RWPE1 (cell line): ENCODE measurements around the gene CEP68.

Source experiments
- CTCF ChIA-PET: fragments of 350-600 bp; sonication (Branson Sonifier 250); formaldehyde crosslinking; extraction: SDS; loops from one replicate; lab custom pipeline; 2021; lab: Yijun Ruan, JAX
- POLR2A ChIA-PET: fragments of 400-600 bp; formaldehyde crosslinking; extraction: SDS; loops from one replicate; lab custom pipeline; 2020; ENCODE audit warnings: antibody characterized with exemption; ENCODE audit not compliant: low non-redundant PET; lab: Yijun Ruan, JAX
- DNase-seq: peaks from one replicate; pipeline ENCODE4 v3.0.0; 2012; ENCODE audit warnings: low spot score
- H3K27ac ChIP-seq: fragments of 450-650 bp; 2 replicates; pipeline ENCODE4 v1.5.1; 2017
- CTCF ChIP-seq: fragments of 450-650 bp; conservative IDR thresholded peaks from 2 replicates; pipeline ENCODE4 v1.5.1; 2017; ENCODE audit warnings: low read depth, mild to moderate bottlenecking

CEP68 gene

GRCh38 chr2:65056215-65057053 lies at the start of gene CEP68:
Gene CEP68, plus strand, starts transcription at chr2:65056416. Its CDS starts 13,029 bp downstream, at chr2:65069445.
- TF ChIP-seq CTCF: no peak
- peak within 1 kb of the TSS; percentile 75 for H3K27ac ChIP-seq
- CTCF ChIA-PET: interaction anchor here (0.6 to 1.0 kb wide), 3 partner anchors 64 to 502 kb away, joined by 3 to 4 read pairs (median 3); no protein-coding TSS in a partner anchor
- POLR2A ChIA-PET: interaction anchor here (0.6 kb wide), 2 partner anchors 455 to 501 kb away, joined by 3 read pairs; no protein-coding TSS in a partner anchor
- peak; percentile 98 for DNase-seq

- no peak for TF ChIP-seq CTCF
- H3K27ac ChIP-seq: no peak overlapping the region
- CTCF ChIA-PET: no interaction called here
- POLR2A ChIA-PET: no interaction called here
- DNase-seq: no peak
Measured at GRCh38 chr2:65013776-65014175, 42.4 kb upstream of the CEP68 start.

- POLR2A ChIA-PET: no interaction called here
- TF ChIP-seq CTCF: no peak
- H3K27ac ChIP-seq: no peak overlapping the region
- DNase-seq: no peak
- CTCF ChIA-PET: no interaction called here
Measured at GRCh38 chr2:65015731-65016130, 40.5 kb upstream of the CEP68 start.

- CTCF ChIA-PET: interaction anchor here (0.7 kb wide), 1 partner anchor 15 kb away, joined by 3 read pairs; no protein-coding TSS in a partner anchor
- DNase-seq: no peak
- no peak overlapping the region for H3K27ac ChIP-seq
- POLR2A ChIA-PET: no interaction called here
- TF ChIP-seq CTCF: no peak
Measured at GRCh38 chr2:65016789-65017188, 39.4 kb upstream of the CEP68 start.

- TF ChIP-seq CTCF: no peak
- DNase-seq: no peak
- ChIA-PET CTCF (interaction anchor here (0.7 kb wide), 1 partner anchor 15 kb away, joined by 3 read pairs; no protein-coding TSS in a partner anchor), POLR2A (no interaction called here)
- H3K27ac ChIP-seq: no peak overlapping the region
Measured at GRCh38 chr2:65017335-65017734, 38.9 kb upstream of the CEP68 start.

DNA sequence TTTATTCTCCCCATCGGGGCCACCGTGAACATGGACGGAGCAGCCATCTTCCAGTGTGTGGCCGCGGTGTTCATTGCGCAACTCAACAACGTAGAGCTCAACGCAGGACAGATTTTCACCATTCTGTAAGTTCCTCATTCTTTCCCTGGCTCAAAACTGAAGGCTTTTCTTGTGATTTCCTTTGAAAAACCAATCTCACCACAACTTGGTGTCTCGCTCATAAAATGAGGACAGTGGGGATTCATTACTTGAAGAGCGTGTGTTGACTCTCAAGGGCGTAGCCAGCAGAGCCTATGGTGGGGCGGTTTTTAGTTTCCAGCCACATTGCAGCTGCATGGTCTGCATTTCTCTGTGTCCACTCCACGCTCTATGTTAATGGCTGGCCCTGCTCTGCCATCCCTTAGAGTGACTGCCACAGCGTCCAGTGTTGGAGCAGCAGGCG lies 38.1 kb upstream of the CEP68 start:
- H3K27ac ChIP-seq: no peak overlapping the region
- DNase-seq: no peak
- TF ChIP-seq CTCF: no peak
- CTCF ChIA-PET: no interaction called here
- POLR2A ChIA-PET: no interaction called here
